Natural killer cell (primary cell): Measurements from ENCODE around the gene THAP12. TPM values are rescaled to one million over a fixed set of nuclear protein-coding genes. Genes with fewer than 3 reads are reported as not detected.
"Not testable (repeated sequence)": the region's sequence is repeated elsewhere in the genome, so short reads cannot be mapped to it uniquely, and the experiment has no call there.

Experiments
- ATAC-seq, 3 donors: fragments of 150-1000 bp in 2 of 3; fragments of 200-7000 bp in 1 of 3; cut with Tn5 transposase; 1 replicate in 1 of 3; 2 replicates in 2 of 3; pipeline ENCODE4 v1.10.0; 2021; ENCODE audit warnings: mild to moderate bottlenecking in 2 of 3, moderate library complexity in 2 of 3
- DNase-seq, 2 donors: peaks; one replicate each; pipeline versions ENCODE4 v3.0.0 to v3.0.0-alpha.2; 2013 to 2021; ENCODE audit warnings: mixed read lengths in 1 of 2
- H3K27ac ChIP-seq: one replicate; pipeline ENCODE4 v1.5.1; 2013; ENCODE audit warnings: mild to moderate bottlenecking, low read length
- H3K27me3 ChIP-seq: one replicate; pipeline ENCODE4 v1.6.1; 2013; ENCODE audit warnings: low read length; ENCODE audit not compliant: control insufficient read depth, insufficient read depth
- H3K36me3 ChIP-seq: one replicate; pipeline ENCODE4 v1.6.1; 2013; ENCODE audit warnings: low read length; ENCODE audit not compliant: control insufficient read depth, insufficient read depth
- H3K4me1 ChIP-seq: one replicate; pipeline ENCODE4 v1.6.1; 2013; ENCODE audit warnings: low read length; ENCODE audit not compliant: control insufficient read depth, insufficient read depth
- H3K4me3 ChIP-seq: one replicate; pipeline ENCODE4 v1.5.1; 2013; ENCODE audit warnings: low read length
- H3K9me3 ChIP-seq: one replicate; pipeline ENCODE4 v1.6.1; 2013; ENCODE audit warnings: low read length; ENCODE audit not compliant: control insufficient read depth, insufficient read depth
- H3K27ac Mint-ChIP-seq, 2 donors: one replicate each; pipeline ENCODE4 v1.8.0; 2022; ENCODE audit warnings: mild to moderate bottlenecking in 2 of 2, mixed read lengths in 2 of 2, moderate library complexity in 1 of 2
- H3K27me3 Mint-ChIP-seq, 2 donors: one replicate each; pipeline ENCODE4 v1.8.0; 2022; ENCODE audit warnings: low read depth in 2 of 2, mixed read lengths in 2 of 2
- H3K36me3 Mint-ChIP-seq: one replicate; pipeline ENCODE4 v1.8.0; 2022; ENCODE audit warnings: mixed read lengths
- H3K4me1 Mint-ChIP-seq, 2 donors: one replicate each; pipeline ENCODE4 v1.8.0; 2022; ENCODE audit warnings: mixed read lengths in 2 of 2
- H3K4me3 Mint-ChIP-seq: one replicate; pipeline ENCODE4 v1.8.0; 2022; ENCODE audit warnings: mild to moderate bottlenecking, moderate library complexity, mixed read lengths
- H3K9me3 Mint-ChIP-seq, 2 donors: one replicate each; pipeline ENCODE4 v1.8.0; 2022; ENCODE audit warnings: mixed read lengths in 2 of 2
- CTCF ChIP-seq: fragments of 200-600 bp; IDR thresholded peaks from one replicate; pipeline ENCODE4 v1.8.0; 2022; ENCODE audit warnings: antibody characterized with exemption
- WGBS: methylation state at CpG from one replicate; pipeline ENCODE4 v1.1.7; 2013; ENCODE audit warnings: missing lambda C conversion rate; ENCODE audit not compliant: insufficient coverage; 5-methylcytosine and 5-hydroxymethylcytosine counted together
- intact Hi-C: fragments of 100-400 bp; cut with micrococcal nuclease; formaldehyde crosslinking; loops from one replicate; pipeline ENCODE4 v1.14.2; 2022
- total RNA-seq, 4 donors: library from RNA; stranded (reverse); fragments of 120-200 nt in 1 of 4; gene quantifications; one replicate each; pipeline versions ENCODE4 v1.2.3 to v1.2.4, GENCODE V29; 2013 to 2022

The THAP12 gene
- total RNA-seq, 3 donors from 2014 or later (not counting 1 experiment from before 2014, with no cell fraction given), result 56.0 to 66.1 (median 64.3) TPM

GRCh38 chr11:76325185-76325584 lies 55.7 kb downstream of the THAP12 start:
- DNase-seq, result no peak
- no peak for ATAC-seq
- no peak for TF ChIP-seq CTCF
- Mint-ChIP-seq H3K4me3 (no peak overlapping the region), H3K9me3 (no peaks in the 10 kb centered on the region), H3K27me3 (peaks cover 25 to 41% of the 10 kb centered on the region in 2 donors), H3K4me1 (no peaks in the 10 kb centered on the region), H3K27ac (no peak overlapping the region), H3K36me3 (no peaks in the 10 kb centered on the region)
- no peaks in the 10 kb centered on the region for H3K27me3 ChIP-seq
- H3K36me3 ChIP-seq, result no peaks in the 10 kb centered on the region
- 82% methylated on average over 2 of the region's 2 CpGs for WGBS
- H3K4me1 ChIP-seq, result no peaks in the 10 kb centered on the region
- intact Hi-C loops, result no loop called here
- no peak overlapping the region for H3K27ac ChIP-seq
- H3K4me3 ChIP-seq, result no peak overlapping the region
- H3K9me3 ChIP-seq, result no peaks in the 10 kb centered on the region

- no peaks in the 10 kb centered on the region for H3K9me3 Mint-ChIP-seq
- no peaks in the 10 kb centered on the region for H3K36me3 ChIP-seq
- H3K27ac ChIP-seq, result no peak overlapping the region
- no peaks in the 10 kb centered on the region for H3K27me3 ChIP-seq
- intact Hi-C loops, result no loop called here
- TF ChIP-seq CTCF, result no peak
- 94% methylated on average over 6 of the region's 6 CpGs for WGBS
- no peaks in the 10 kb centered on the region for H3K9me3 ChIP-seq
- H3K27ac Mint-ChIP-seq, result no peak overlapping the region
- DNase-seq, result no peak
- H3K4me3 Mint-ChIP-seq, result no peak overlapping the region
- H3K36me3 Mint-ChIP-seq, result no peaks in the 10 kb centered on the region
- no peaks in the 10 kb centered on the region for H3K4me1 ChIP-seq
- H3K27me3 Mint-ChIP-seq, result peaks cover 35 to 46% of the 10 kb centered on the region in 2 donors
- H3K4me3 ChIP-seq, result no peak overlapping the region
- no peaks in the 10 kb centered on the region for H3K4me1 Mint-ChIP-seq
- no peak for ATAC-seq
Observed at GRCh38 chr11:76323804-76324203, 57.1 kb downstream of the THAP12 start.

GRCh38 chr11:76323375-76323774 lies 57.6 kb downstream of the THAP12 start:
- H3K4me1 Mint-ChIP-seq, H3K27ac Mint-ChIP-seq, H3K9me3 Mint-ChIP-seq, H3K27me3 ChIP-seq, H3K36me3 ChIP-seq, H3K27ac ChIP-seq, H3K4me1 ChIP-seq, H3K4me3 ChIP-seq, intact Hi-C loops, H3K36me3 Mint-ChIP-seq, H3K9me3 ChIP-seq, H3K4me3 Mint-ChIP-seq, ATAC-seq, DNase-seq: not testable (repeated sequence)
- WGBS, result 90% methylated on average over 2 of the region's 2 CpGs
- peaks cover 35 to 46% of the 10 kb centered on the region in 2 donors for H3K27me3 Mint-ChIP-seq

GRCh38 chr11:76322942-76323341 lies 58.0 kb downstream of the THAP12 start:
- no peak overlapping the region for H3K27ac Mint-ChIP-seq
- H3K4me1 Mint-ChIP-seq, result no peaks in the 10 kb centered on the region

More at GRCh38 chr11:76322942-76323341, 58.0 kb downstream of the THAP12 start:
- no peaks in the 10 kb centered on the region for H3K27me3 ChIP-seq
- H3K4me3 Mint-ChIP-seq, result no peak overlapping the region
- H3K4me3 ChIP-seq, result no peak overlapping the region
- TF ChIP-seq CTCF, result no peak
- no peak for DNase-seq
- intact Hi-C loops, result no loop called here
- H3K36me3 ChIP-seq, result no peaks in the 10 kb centered on the region
- H3K36me3 Mint-ChIP-seq, result no peaks in the 10 kb centered on the region
- no peak for ATAC-seq
- no peaks in the 10 kb centered on the region for H3K9me3 ChIP-seq
- no peaks in the 10 kb centered on the region for H3K9me3 Mint-ChIP-seq
- peaks cover 35 to 46% of the 10 kb centered on the region in 2 donors for H3K27me3 Mint-ChIP-seq
- 91% methylated on average over 2 of the region's 2 CpGs for WGBS
- H3K4me1 ChIP-seq, result no peaks in the 10 kb centered on the region
- no peak overlapping the region for H3K27ac ChIP-seq
